Measurements from ENCODE around the gene KLHL13.

KLHL13 gene

GRCh38 chrX:118116713-118117550 is at the start of gene KLHL13:
KLHL13 (minus strand) TSS chrX:118116810; CDS start chrX:118028473, 88,337 bp downstream.
- Histone ChIP-seq H3K9ac (ENCODE audit: low read length) (no peak within 1 kb of the TSS), H2AFZ (ENCODE audit: low read depth, low read length, severe bottlenecking) (no peak within 1 kb of the TSS), H3K4me2 (ENCODE audit: low read depth, low read length, poor library complexity, severe bottlenecking) (no peak within 1 kb of the TSS), H4K20me1 (ENCODE audit: low read depth, low read length) (no peaks in the 10 kb centered on the region), H3F3A (ENCODE audit: insufficient read depth) (no peaks in the 10 kb centered on the region), H3K79me2 (ENCODE audit: insufficient read depth, low read length) (no peaks in the 10 kb centered on the region), H3K9me2 (replicated peaks; ENCODE audit: insufficient read depth, low read length) (no peaks in the 10 kb centered on the region), H3K36me3 (ENCODE audit: low read length) (no peaks in the 10 kb centered on the region), H3K4me3 (ENCODE audit: insufficient read depth, low read length, poor library complexity, severe bottlenecking) (no peak within 1 kb of the TSS), H3K27ac (ENCODE audit: low read depth, low read length) (no peak within 1 kb of the TSS), H3K27me3 (ENCODE audit: low read length) (no peaks in the 10 kb centered on the region), H3K9me3 (ENCODE audit: insufficient read depth, low read length) (no peaks in the 10 kb centered on the region)
- TF ChIP-seq CTCF (IDR thresholded peaks at IDR 0.05; ENCODE audit: insufficient read depth, low read length, poor library complexity, severe bottlenecking), result no peak

- TF ChIP-seq EZH2phosphoT487 (conservative IDR thresholded peaks at IDR 0.05; ENCODE audit: low read length) (no peak), CTCF (IDR thresholded peaks at IDR 0.05; ENCODE audit: insufficient read depth, low read length, poor library complexity, severe bottlenecking) (no peak)
- H3K27ac ChIP-seq (ENCODE audit: low read depth, low read length), result no peak overlapping the region
- H3K36me3 ChIP-seq (ENCODE audit: low read length), result no peaks in the 10 kb centered on the region
- no peak overlapping the region for H3K4me2 ChIP-seq (ENCODE audit: low read depth, low read length, poor library complexity, severe bottlenecking)
- no peaks in the 10 kb centered on the region for H3K9me3 ChIP-seq (ENCODE audit: insufficient read depth, low read length)
- H3K4me3 ChIP-seq (ENCODE audit: insufficient read depth, low read length, poor library complexity, severe bottlenecking), result no peak overlapping the region
- H2AFZ ChIP-seq (ENCODE audit: low read depth, low read length, severe bottlenecking), result no peak overlapping the region
- H3K79me2 ChIP-seq (ENCODE audit: insufficient read depth, low read length), result no peaks in the 10 kb centered on the region
- no peaks in the 10 kb centered on the region for H3F3A ChIP-seq (ENCODE audit: insufficient read depth)
- H3K9me2 ChIP-seq (replicated peaks; ENCODE audit: insufficient read depth, low read length), result no peaks in the 10 kb centered on the region
- H3K27me3 ChIP-seq (ENCODE audit: low read length), result no peaks in the 10 kb centered on the region
- H4K20me1 ChIP-seq (ENCODE audit: low read depth, low read length), result no peaks in the 10 kb centered on the region
- H3K9ac ChIP-seq (ENCODE audit: low read length), result no peak overlapping the region
Measured at GRCh38 chrX:118164138-118164537, 47.5 kb upstream of the KLHL13 start.

DNA sequence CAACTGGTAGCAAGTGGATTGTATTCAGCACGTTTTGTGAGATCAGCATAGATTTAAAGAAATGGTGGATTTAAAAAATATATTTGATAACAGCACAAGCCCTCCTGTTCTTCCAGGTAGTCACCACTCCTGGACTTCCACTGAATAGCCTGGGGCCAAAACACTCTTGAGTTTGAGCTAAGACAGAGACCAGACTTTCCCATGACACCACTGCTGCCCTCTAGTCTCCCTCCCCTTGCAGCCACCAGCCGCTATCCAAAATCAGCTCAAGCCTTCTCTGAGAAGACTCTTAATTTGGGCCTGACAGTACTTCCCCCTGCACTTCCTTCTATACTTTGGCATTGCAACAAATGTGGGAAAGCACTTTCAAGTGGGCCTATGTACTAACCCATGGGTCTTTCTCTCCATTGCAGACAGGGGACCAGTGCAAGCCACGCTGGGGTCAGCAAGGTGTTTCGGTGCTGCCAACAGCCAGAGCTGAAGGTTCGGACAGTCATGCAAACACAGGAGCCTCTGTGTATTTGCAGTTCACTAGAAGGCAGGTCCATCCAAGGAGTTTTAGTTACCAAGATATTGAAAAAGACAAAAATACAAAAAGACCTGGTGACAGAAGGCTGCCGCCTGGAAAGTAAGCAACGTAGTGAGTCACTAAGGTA is 40.5 kb upstream of the KLHL13 start:
- TF ChIP-seq CTCF (IDR thresholded peaks at IDR 0.05; ENCODE audit: insufficient read depth, low read length, poor library complexity, severe bottlenecking), result no peak
- no peak for TF ChIP-seq EZH2phosphoT487 (conservative IDR thresholded peaks at IDR 0.05; ENCODE audit: low read length)
- Histone ChIP-seq H2AFZ (ENCODE audit: low read depth, low read length, severe bottlenecking) (no peak overlapping the region), H3K9ac (ENCODE audit: low read length) (no peak overlapping the region), H3K27me3 (ENCODE audit: low read length) (no peaks in the 10 kb centered on the region), H3K9me2 (replicated peaks; ENCODE audit: insufficient read depth, low read length) (no peaks in the 10 kb centered on the region), H3K4me2 (ENCODE audit: low read depth, low read length, poor library complexity, severe bottlenecking) (no peak overlapping the region), H3K79me2 (ENCODE audit: insufficient read depth, low read length) (no peaks in the 10 kb centered on the region), H3F3A (ENCODE audit: insufficient read depth) (no peaks in the 10 kb centered on the region), H3K36me3 (ENCODE audit: low read length) (no peaks in the 10 kb centered on the region), H3K4me3 (ENCODE audit: insufficient read depth, low read length, poor library complexity, severe bottlenecking) (no peak overlapping the region), H3K27ac (ENCODE audit: low read depth, low read length) (no peak overlapping the region), H3K9me3 (ENCODE audit: insufficient read depth, low read length) (no peaks in the 10 kb centered on the region), H4K20me1 (ENCODE audit: low read depth, low read length) (no peaks in the 10 kb centered on the region)

All from SU-DHL-6 (cell line).